Stimulated activated CD8-positive, alpha-beta memory T cell treated with anti-CD3 and anti-CD28 coated beads, Interleukin-2, amount 100 ng/mL, for 1 hour (primary cell): ENCODE data around the gene KIAA1671.

ENCODE experiments used
- DNase-seq, 2 donors: peaks; one replicate each; pipeline ENCODE4 v3.0.0-alpha.2; 2020; ENCODE audit warnings: low read depth in 2 of 2

Gene KIAA1671

DNA sequence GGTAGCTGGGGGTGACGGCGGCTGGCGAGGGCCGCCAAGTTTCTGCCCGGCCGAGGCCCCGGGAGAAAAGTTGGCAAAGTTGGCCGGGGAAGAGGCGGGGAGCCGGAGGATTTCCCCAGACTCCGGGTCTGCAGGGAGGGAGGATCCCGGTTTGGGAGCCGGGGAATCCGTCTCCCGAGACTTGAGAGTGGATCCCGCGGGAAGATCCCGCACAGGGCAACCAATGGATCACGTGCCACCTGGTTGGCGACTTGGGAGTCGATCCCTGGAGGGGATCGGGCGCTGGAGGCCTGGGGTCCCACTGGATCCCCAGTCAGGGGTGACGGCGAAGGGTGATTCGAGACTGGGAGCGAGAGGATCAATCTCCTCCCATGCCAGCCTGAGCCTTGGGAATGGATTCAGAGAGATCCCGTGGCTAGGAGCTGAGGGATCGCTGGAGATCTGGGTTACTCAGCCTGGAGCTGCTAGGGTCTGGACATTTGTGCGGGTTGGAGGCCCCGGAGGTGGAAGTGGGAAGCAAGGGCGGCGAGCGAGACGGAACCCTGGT, 394 bp downstream of the KIAA1671 start:
- no peak for DNase-seq

DNA sequence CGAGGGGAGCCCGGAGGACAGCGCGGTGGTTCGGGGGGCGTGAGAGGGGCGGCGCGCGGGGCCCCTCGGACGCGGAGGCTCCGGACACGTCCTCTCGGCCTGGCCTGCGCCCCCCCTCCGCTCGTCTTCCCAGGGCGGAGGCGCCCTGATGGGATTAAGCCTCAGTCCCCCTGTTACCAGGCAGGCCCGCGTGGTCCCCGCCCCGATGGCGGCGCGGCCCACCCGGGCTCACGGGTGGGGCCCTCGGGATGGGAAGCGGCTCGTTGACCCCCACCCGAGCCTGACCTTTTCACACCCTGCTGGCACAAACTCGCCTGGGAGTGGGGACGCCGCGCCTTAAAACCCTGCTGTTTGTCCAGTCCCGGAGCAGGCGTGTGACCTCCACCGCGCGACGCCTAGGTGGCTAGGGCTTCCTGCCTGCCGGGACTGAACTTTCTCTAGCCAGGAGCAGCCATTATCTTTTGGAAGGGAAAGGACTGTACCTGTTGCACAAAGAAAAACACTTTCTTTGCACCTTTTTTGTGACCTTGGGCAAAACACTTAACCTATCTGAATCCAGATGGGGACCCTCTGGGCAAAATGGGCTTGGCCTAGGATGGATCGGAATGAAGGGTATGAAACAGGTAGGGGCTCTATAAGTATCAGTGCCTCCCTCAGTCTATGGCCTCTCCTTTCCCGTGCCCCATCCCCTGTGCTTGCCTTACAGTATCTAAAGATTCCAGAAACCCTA, 1.0 kb downstream of the KIAA1671 start:
- DNase-seq: no peak

DNA sequence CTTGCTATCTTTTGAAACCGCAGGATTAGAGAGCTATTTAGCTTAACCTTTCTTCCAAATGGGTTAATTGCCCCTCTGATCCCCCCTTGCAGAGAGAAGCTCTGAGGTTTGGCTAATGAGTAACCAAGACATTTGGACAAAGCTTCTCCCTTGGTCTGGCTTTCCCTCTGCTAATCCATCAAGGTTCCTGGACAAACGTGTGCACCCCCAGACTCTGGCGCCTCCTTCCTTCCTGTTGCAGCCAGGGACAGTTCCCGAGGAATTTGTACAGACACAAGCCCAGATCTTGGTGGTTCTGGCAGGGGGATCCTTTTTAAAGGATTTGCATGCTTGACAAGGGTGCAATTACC, 1.6 kb downstream of the KIAA1671 start:
- DNase-seq: no peak

DNA sequence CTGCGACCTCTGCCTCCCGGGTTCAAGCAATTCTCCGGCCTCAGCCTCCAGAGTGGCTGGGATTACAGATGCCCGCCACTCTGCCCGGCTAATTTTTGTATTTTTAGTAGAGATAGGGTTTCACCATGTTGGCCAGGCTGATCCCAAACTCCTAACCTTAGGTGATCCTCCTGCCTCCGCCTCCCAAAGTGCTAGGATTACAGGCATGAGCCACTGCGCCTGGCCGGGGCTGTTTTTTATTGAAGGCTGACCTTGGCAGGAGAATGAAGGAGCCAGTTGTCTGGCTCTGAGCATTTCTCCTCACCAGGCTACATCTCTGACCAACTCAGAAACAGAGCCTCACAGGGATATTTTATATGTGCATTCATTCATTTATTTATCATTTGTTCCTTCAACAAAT, 2.3 kb downstream of the KIAA1671 start:
- DNase-seq: no peak

GRCh38 chr22:24957043-24957442, 4.5 kb downstream of the KIAA1671 start:
- no peak for DNase-seq

DNA sequence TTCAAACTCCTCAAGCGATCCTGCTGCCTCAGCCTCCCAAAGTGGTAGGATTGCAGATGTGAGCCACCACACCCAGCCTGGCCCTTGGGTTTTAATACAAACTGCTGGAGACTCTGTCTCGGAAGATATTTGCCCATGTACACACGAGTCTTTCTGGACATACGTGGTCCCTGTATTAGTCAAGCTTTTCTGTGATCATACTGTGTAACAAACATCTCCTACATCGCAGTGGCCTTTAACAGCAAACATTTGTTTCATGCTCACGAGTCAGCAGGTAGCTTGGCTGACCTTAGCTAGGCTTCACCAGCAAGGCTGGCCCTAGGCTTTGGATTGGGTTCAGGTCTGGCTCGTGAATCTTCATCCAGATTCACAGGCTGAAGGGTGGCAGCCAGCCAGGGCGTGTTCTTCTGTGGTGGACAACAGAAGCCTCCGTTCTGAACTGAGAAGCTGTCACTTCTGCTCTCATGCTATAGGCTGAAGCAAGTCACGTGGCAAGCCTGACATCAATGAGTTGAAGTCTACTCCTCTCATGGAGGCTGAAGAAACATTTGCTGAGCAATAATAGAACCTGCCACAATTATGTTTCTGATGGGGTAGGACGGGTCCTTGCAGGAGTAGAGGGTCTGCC, 8.8 kb downstream of the KIAA1671 start:
- no peak for DNase-seq

DNA sequence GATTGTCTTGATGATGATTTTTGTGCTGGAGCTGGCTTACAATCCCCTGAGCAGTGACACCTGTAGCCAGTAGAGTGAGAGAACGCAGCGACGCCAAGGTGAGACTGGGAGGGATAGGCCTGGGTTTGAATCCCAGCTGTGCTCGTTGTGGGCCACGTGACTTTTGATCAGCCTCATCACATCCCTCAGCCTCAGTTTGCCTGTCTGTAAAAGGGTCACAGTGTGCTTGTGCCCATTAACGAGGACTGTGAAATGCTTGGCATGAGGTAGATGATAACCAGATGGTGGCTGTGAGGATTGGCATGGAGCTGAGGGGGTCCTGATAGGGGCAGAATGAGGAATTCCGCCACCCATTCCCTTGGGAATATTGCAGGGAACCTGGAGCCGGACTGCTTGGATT, 9.6 kb downstream of the KIAA1671 start:
- DNase-seq: no peak

GRCh38 chr22:24962835-24963234, 10.3 kb downstream of the KIAA1671 start:
- DNase-seq: no peak

DNA sequence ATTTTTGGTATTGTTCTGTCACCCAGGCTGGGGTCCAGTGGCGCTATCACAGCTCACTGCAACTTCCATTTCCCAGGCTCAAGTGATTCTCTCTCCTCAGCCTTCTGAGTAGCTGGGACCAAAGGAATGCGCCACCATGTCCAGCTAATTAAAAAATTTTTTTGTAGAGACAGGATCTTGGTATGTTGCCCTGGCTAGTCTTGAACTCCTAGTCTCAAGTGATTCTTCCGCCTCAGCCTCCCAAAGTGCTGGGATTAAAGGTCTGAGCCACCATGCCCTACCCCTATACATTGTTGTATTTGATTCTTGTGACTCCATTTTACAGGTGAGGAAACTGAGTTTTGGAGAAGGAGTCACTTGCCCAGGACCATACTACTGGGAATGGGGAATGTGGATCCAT, 11.9 kb downstream of the KIAA1671 start:
- DNase-seq: no peak

- DNase-seq: no peak
These were observed 13.5 kb downstream of the KIAA1671 start for GRCh38 chr22:24965822-24966626.

DNA sequence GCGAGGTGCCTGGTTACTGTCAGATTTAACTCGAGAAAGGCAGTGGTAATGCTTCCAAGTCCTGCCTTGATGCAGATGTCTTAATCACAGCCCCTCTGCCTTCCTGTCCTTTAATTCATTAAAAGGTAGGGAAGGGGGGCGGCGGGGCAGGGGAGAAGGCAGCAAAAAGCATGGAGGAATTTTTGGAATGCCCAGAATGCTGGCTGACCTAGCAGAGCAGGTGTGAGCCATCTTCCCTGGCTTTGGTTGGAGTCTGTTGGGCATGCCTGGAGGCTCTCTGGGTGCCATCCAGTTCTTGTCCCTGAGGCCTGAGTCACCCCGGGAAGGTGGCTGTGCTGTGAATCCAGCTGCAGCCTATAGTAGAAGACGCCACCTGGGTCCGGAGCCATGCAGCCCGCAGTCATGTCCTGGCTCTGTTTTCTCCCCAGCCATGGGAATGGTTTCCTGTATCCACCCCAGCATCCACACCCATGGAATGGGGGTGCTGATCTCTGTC, 15.6 kb downstream of the KIAA1671 start:
- DNase-seq: no peak

GRCh38 chr22:24969560-24970301, 17.2 kb downstream of the KIAA1671 start:
- no peak for DNase-seq

DNA sequence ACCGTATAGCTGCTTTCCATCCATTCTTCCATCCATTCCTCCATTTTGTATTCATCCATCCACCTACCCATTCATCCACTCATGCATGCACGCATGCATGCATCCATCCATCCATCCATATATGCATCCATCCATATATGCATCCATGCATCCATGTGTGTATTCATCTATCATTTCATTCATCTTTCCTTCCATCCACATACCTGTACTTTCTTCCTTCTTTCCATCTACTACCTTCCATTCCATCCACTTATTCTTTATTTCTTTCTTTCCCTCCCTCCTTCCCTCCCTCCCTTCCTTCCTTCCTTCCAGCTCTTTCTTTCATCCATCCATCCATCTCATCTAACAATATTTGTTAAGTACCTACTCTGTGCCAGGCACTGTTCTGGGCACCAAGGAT, 19.9 kb downstream of the KIAA1671 start:
- no peak for DNase-seq

DNA sequence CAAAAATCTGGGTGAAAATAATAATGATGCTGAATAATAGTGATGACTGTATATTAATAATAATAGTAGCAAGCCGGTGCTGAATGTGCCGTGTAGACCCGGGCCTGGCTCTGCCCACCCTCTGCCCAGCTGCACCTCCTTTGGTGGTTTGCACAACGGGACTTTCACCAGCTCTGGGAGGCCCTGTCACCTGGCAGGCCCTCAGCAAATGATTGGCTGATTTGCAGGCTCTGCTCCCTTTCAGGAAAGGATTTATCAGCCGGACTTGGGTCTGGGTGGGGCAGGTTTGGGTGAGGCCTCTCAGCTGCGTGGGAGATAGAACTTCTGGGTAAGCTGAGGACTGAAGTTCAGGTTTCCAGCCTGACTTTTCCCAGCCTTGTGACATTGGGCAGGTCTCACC, 21.4 kb downstream of the KIAA1671 start:
- DNase-seq: no peak

GRCh38 chr22:24975125-24975640, 22.7 kb downstream of the KIAA1671 start:
- no peak for DNase-seq

GRCh38 chr22:24975813-24976341, 23.4 kb downstream of the KIAA1671 start:
- no peak for DNase-seq

DNA sequence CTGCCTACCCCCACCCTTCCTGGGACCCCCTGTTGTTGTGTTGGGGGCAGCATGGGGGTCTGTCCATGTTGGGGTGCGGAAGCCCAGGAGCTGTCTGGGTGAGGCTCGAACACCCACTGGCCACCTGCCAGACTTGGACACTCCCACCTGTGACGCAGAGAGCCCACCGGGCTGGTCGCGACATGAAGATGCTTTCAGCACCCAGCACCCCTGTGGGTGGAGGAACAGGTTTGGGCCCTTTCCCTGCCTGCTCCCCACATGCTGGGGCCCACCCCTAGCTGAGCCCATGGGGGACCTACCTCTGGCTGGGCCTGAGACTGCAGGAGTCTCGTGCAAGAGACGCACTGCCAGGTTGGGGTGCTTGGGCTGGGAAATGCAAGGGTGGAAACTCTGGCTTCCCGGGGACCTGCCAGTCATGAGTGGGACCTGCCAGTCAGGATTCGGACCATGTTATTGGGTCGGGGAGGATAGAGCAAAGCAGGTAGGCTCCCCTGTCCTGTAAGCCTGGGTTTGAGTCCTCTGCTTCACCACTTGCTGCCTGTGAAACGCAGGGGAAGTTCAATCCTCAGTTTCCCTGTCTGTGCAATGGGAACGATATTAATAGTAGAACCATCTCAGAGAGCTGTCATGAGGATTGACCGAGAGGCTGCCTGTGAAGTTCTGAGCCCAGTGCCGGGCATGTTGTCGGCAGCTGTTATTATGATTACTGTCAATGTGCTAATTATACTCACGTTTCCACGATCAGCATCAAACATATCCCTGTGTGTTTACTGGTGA, 24.1 kb downstream of the KIAA1671 start:
- no peak for DNase-seq

DNA sequence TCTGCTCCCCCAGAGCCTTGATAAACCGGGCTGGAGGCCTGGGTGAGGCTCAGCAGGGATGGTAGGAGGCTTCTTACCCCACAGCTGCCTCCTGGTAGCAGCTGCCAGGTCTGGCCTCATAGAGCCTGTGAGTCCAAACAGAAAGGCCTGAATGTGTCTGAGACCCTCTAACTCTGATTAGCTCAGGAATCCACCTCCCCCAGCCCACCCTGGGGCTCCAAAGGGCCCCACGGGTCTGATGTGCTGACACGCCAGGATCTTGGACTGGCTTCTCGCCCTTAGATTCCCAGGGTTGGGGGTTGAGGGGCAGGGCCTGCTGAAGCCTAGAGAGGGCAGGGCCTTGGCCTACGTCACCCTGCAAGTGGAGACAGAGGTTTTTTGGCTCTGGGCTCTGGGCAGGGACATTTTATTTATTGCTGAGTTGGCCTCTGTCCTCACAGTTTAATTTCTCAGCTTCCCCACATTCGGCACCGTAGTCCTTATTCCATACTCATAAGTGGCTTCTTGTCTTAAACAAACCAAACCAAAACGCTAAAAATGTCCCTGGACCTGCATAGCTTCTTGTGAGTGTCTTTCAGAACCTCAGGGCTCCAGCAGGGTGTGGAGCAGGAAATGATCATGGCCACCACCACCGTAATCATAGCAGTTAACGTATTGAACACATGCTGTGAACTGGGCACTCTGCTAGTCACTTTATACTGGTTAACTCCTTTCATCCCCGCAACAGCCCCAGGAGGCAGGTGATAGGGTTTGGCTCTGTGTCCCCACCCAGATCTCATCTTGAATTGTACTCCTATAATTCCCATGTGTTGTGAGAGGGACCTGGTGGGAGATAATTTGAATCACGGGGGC, 25.1 kb downstream of the KIAA1671 start:
- DNase-seq: no peak

- DNase-seq: no peak
These were observed 25.8 kb downstream of the KIAA1671 start for GRCh38 chr22:24978308-24978707.

GRCh38 chr22:24981066-24981465, 28.6 kb downstream of the KIAA1671 start:
- DNase-seq: no peak
